ENCODE results near the gene TMEM125. TPM values are rescaled to one million over a fixed set of nuclear protein-coding genes. Genes with fewer than 3 reads are reported as not detected.
A peak's percentile ranks its signal among the peaks of the same experiment; 100 is the strongest.

The TMEM125 gene
- total RNA-seq, 1 donor from 2014 or later, result 0.52 TPM

GRCh38 chr1:43292679-43293078 is 22.9 kb downstream of the TMEM125 start:
- Histone ChIP-seq H3K4me3 (ENCODE audit: low read length in 3 of 3) (no peak overlapping the region), H3K36me3 (ENCODE audit: control insufficient read depth in 3 of 3, insufficient read depth in 3 of 3, low read length in 3 of 3) (no peaks in the 10 kb centered on the region), H3K27me3 (ENCODE audit: control insufficient read depth in 3 of 3, insufficient read depth in 3 of 3, low read length in 3 of 3) (no peaks in the 10 kb centered on the region), H3K4me1 (ENCODE audit: control insufficient read depth in 3 of 3, insufficient read depth in 3 of 3, low read length in 3 of 3) (peaks cover 2 to 19% (median 12%) of the 10 kb centered on the region in 3 donors), H3K27ac (ENCODE audit: low read depth, low read length) (no peak overlapping the region), H3K9ac (ENCODE audit: low read depth in 1 of 3, low read length in 3 of 3) (no peak overlapping the region), H3K9me3 (ENCODE audit: control insufficient read depth in 3 of 3, low read length in 3 of 3) (no peaks in the 10 kb centered on the region)

DNA sequence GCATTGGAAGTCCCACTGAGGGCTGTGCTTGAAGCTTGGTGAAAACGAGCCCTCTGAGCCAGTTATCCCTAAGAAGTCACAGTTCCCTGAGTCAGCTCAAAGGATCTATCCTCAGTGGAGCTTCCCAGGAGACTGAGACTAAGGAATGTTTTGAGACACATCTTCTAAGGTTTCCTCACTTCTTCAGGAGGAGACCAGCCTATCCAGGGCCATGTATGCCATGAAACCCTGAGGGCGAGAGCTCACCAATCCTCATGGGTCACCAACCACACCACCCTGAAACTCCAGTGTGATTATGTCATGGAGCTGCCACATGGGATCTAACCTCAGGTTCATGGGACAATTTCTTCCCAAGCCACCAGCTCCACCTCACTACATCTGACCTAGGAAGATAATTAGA is 23.4 kb downstream of the TMEM125 start:
- peaks cover 2 to 19% (median 12%) of the 10 kb centered on the region in 3 donors for H3K4me1 ChIP-seq (ENCODE audit: control insufficient read depth in 3 of 3, insufficient read depth in 3 of 3, low read length in 3 of 3)
- H3K36me3 ChIP-seq (ENCODE audit: control insufficient read depth in 3 of 3, insufficient read depth in 3 of 3, low read length in 3 of 3), result no peaks in the 10 kb centered on the region
- no peak overlapping the region for H3K4me3 ChIP-seq (ENCODE audit: low read length in 3 of 3)
- no peaks in the 10 kb centered on the region for H3K27me3 ChIP-seq (ENCODE audit: control insufficient read depth in 3 of 3, insufficient read depth in 3 of 3, low read length in 3 of 3)
- H3K27ac ChIP-seq (ENCODE audit: low read depth, low read length), result no peak overlapping the region
- H3K9ac ChIP-seq (ENCODE audit: low read depth in 1 of 3, low read length in 3 of 3), result no peak overlapping the region
- H3K9me3 ChIP-seq (ENCODE audit: control insufficient read depth in 3 of 3, low read length in 3 of 3), result no peaks in the 10 kb centered on the region

DNA sequence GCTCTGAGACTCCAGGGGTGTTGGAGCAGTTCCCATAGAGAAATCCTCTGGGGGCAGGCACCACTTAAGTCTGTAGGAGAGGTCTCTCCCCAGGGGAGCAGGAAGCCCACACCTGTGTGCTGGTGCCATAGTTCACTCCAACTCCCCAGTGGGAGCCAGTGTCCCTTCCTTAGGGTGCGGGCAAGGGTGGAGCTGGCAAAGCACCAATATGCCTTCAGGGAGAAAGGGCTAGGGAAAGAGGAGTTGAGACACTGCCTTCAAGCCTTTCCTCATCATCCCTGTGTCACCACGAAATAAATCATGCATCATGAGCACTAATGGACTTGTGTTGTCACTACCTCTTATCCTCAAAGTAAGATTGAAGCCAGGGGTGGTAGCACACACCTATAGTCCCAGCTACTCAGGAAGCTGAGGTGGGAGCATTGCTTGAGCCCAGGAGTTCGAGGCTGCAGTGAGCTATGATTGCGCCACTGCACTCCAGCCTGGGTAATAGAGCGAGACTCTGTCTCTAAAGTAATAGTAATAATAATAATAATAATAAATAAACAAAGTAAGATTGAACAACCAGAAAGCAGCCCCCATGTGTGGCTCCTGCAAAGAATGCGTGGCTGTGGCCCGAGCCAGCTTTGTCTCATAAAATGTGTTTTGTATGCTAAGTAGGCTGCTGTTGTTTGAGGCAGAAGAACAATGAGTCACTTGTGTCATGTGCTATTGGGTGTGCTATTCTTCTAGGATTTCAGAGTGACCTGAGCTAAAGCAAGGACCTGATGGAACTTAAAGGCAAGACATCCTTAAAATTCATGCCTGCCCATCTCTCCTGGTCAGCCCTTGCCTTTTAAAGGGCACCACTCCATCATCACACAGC is 24.3 kb downstream of the TMEM125 start:
- peaks cover 2 to 19% (median 12%) of the 10 kb centered on the region in 3 donors for H3K4me1 ChIP-seq (ENCODE audit: control insufficient read depth in 3 of 3, insufficient read depth in 3 of 3, low read length in 3 of 3)
- H3K27ac ChIP-seq (ENCODE audit: low read depth, low read length), result peak overlapping the region; percentile 51

DNA sequence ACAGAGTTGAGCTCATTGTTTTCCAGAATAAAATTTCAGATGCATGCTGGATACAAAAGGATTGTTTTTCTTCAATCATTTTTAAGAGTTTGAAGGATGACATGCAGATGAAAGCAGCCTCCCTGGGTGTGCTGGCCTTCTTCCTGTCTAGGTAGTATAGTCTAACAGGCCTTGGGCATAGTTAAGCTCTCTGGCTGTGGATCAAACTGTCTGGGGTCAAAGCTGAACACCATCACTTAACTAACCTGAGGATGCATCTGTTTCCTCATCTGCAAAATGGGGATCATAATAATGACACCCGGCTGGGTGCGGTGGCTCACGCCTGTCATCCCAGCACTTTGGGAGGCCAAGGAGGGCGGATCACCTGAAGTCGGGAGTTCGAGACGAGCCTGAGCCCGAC is 25.0 kb downstream of the TMEM125 start:
- H3K9ac ChIP-seq (ENCODE audit: low read depth in 1 of 3, low read length in 3 of 3), result no peak overlapping the region
- peak overlapping the region; percentile 51 for H3K27ac ChIP-seq (ENCODE audit: low read depth, low read length)
- H3K4me3 ChIP-seq (ENCODE audit: low read length in 3 of 3), result no peak overlapping the region
- peaks cover 5 to 19% (median 12%) of the 10 kb centered on the region in 3 donors for H3K4me1 ChIP-seq (ENCODE audit: control insufficient read depth in 3 of 3, insufficient read depth in 3 of 3, low read length in 3 of 3)
- no peaks in the 10 kb centered on the region for H3K36me3 ChIP-seq (ENCODE audit: control insufficient read depth in 3 of 3, insufficient read depth in 3 of 3, low read length in 3 of 3)
- no peaks in the 10 kb centered on the region for H3K9me3 ChIP-seq (ENCODE audit: control insufficient read depth in 3 of 3, low read length in 3 of 3)
- H3K27me3 ChIP-seq (ENCODE audit: control insufficient read depth in 3 of 3, insufficient read depth in 3 of 3, low read length in 3 of 3), result no peaks in the 10 kb centered on the region

More for the DNA sequence above, 24.3 kb downstream of the TMEM125 start:
- H3K36me3 ChIP-seq (ENCODE audit: control insufficient read depth in 3 of 3, insufficient read depth in 3 of 3, low read length in 3 of 3), result no peaks in the 10 kb centered on the region
- H3K4me3 ChIP-seq (ENCODE audit: low read length in 3 of 3), result no peak overlapping the region
- H3K9ac ChIP-seq (ENCODE audit: low read depth in 1 of 3, low read length in 3 of 3), result no peak overlapping the region
- no peaks in the 10 kb centered on the region for H3K27me3 ChIP-seq (ENCODE audit: control insufficient read depth in 3 of 3, insufficient read depth in 3 of 3, low read length in 3 of 3)
- H3K9me3 ChIP-seq (ENCODE audit: control insufficient read depth in 3 of 3, low read length in 3 of 3), result no peaks in the 10 kb centered on the region

- Histone ChIP-seq H3K9me3 (ENCODE audit: control insufficient read depth in 3 of 3, low read length in 3 of 3) (no peaks in the 10 kb centered on the region), H3K4me1 (ENCODE audit: control insufficient read depth in 3 of 3, insufficient read depth in 3 of 3, low read length in 3 of 3) (peaks cover 7 to 19% (median 16%) of the 10 kb centered on the region in 3 donors), H3K9ac (ENCODE audit: low read depth in 1 of 3, low read length in 3 of 3) (no peak overlapping the region), H3K4me3 (ENCODE audit: low read length in 3 of 3) (no peak overlapping the region), H3K27me3 (ENCODE audit: control insufficient read depth in 3 of 3, insufficient read depth in 3 of 3, low read length in 3 of 3) (no peaks in the 10 kb centered on the region), H3K36me3 (ENCODE audit: control insufficient read depth in 3 of 3, insufficient read depth in 3 of 3, low read length in 3 of 3) (no peaks in the 10 kb centered on the region), H3K27ac (ENCODE audit: low read depth, low read length) (peak overlapping the region; percentile 2)
These were observed 26.4 kb downstream of the TMEM125 start for GRCh38 chr1:43296207-43296606.

DNA sequence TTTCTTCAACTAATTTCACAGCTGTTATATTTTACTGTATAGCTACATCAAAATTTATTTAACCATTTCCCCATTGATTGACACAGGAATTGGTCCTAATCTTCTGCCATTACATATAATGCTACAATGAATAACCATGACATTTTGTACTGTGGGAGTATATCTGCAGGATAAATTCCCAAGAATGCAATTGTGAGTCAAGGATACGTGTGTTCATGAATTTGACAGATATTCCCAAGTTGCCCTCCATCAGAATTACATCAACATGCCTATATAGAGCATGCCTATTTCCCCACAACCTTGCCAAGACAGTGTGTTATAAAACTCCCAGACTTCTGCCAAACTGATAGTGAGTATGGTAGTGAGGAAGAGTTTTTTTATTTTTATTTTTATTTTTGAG is 28.3 kb downstream of the TMEM125 start:
- H3K9me3 ChIP-seq (ENCODE audit: control insufficient read depth in 3 of 3, low read length in 3 of 3), result no peaks in the 10 kb centered on the region
- H3K27ac ChIP-seq (ENCODE audit: low read depth, low read length), result no peak overlapping the region
- no peaks in the 10 kb centered on the region for H3K36me3 ChIP-seq (ENCODE audit: control insufficient read depth in 3 of 3, insufficient read depth in 3 of 3, low read length in 3 of 3)
- H3K4me3 ChIP-seq (ENCODE audit: low read length in 3 of 3), result no peak overlapping the region
- H3K9ac ChIP-seq (ENCODE audit: low read depth in 1 of 3, low read length in 3 of 3), result no peak overlapping the region
- no peaks in the 10 kb centered on the region for H3K27me3 ChIP-seq (ENCODE audit: control insufficient read depth in 3 of 3, insufficient read depth in 3 of 3, low read length in 3 of 3)
- peaks cover 7 to 17% (median 16%) of the 10 kb centered on the region in 3 donors for H3K4me1 ChIP-seq (ENCODE audit: control insufficient read depth in 3 of 3, insufficient read depth in 3 of 3, low read length in 3 of 3)

- Histone ChIP-seq H3K27me3 (ENCODE audit: control insufficient read depth in 3 of 3, insufficient read depth in 3 of 3, low read length in 3 of 3) (no peaks in the 10 kb centered on the region), H3K4me1 (ENCODE audit: control insufficient read depth in 3 of 3, insufficient read depth in 3 of 3, low read length in 3 of 3) (peaks cover 11 to 13% (median 11%) of the 10 kb centered on the region in 3 donors), H3K9ac (ENCODE audit: low read depth in 1 of 3, low read length in 3 of 3) (no peak overlapping the region), H3K36me3 (ENCODE audit: control insufficient read depth in 3 of 3, insufficient read depth in 3 of 3, low read length in 3 of 3) (no peaks in the 10 kb centered on the region), H3K4me3 (ENCODE audit: low read length in 3 of 3) (no peak overlapping the region), H3K27ac (ENCODE audit: low read depth, low read length) (peak overlapping the region; percentile 47), H3K9me3 (ENCODE audit: control insufficient read depth in 3 of 3, low read length in 3 of 3) (no peaks in the 10 kb centered on the region)
These were observed 29.3 kb downstream of the TMEM125 start for GRCh38 chr1:43299101-43299500.

- Histone ChIP-seq H3K4me3 (ENCODE audit: low read length in 3 of 3) (peak within 1 kb of the TSS; percentile 13 to 57 (median 19)), H3K27me3 (ENCODE audit: control insufficient read depth in 3 of 3, insufficient read depth in 3 of 3, low read length in 3 of 3) (no peaks in the 10 kb centered on the region), H3K9me3 (ENCODE audit: control insufficient read depth in 3 of 3, low read length in 3 of 3) (no peaks in the 10 kb centered on the region), H3K36me3 (ENCODE audit: control insufficient read depth in 3 of 3, insufficient read depth in 3 of 3, low read length in 3 of 3) (peaks cover 0 to 2% (median 0%) of the 10 kb centered on the region in 3 donors), H3K27ac (ENCODE audit: low read depth, low read length) (peak within 1 kb of the TSS; percentile 47), H3K4me1 (ENCODE audit: control insufficient read depth in 3 of 3, insufficient read depth in 3 of 3, low read length in 3 of 3) (peaks cover 4 to 19% (median 5%) of the 10 kb centered on the region in 3 donors), H3K9ac (ENCODE audit: low read depth in 1 of 3, low read length in 3 of 3) (peak within 1 kb of the TSS; percentile 38 to 55 (median 43))
These were observed 30.8 kb downstream of the TMEM125 start, which contains the start of gene TIE1 for GRCh38 chr1:43300378-43301094. TIE1 (plus strand) TSS chr1:43300982; CDS start chr1:43301072, 90 bp downstream.

DNA sequence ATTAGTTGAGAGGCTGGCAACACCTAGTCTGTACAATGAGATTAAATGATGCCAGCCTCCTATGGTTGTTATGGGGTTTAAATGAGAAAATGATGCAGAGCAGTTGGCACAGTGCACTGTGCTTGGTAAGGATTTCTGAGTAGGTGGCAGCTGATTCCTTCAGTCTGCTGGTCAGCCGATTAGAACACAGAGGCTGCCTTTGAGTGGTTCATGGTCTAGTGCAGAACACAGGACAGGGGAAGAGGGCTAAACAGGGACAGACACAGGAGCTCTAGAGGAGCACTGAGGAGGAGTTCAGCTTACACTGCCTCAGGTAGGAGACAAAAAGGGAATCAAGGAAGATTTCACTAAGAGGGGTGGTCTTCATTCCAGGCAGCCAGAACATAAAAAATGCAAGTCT is 32.4 kb downstream of the TMEM125 start:
- no peaks in the 10 kb centered on the region for H3K9me3 ChIP-seq (ENCODE audit: control insufficient read depth in 3 of 3, low read length in 3 of 3)
- peaks cover 4 to 19% (median 6%) of the 10 kb centered on the region in 3 donors for H3K4me1 ChIP-seq (ENCODE audit: control insufficient read depth in 3 of 3, insufficient read depth in 3 of 3, low read length in 3 of 3)
- peak overlapping the region; percentile 10 to 57 (median 54) for H3K4me3 ChIP-seq (ENCODE audit: low read length in 3 of 3)
- peak overlapping the region in 2 of 3 donors; percentile 10 to 38 for H3K9ac ChIP-seq (ENCODE audit: low read depth in 1 of 3, low read length in 3 of 3)
- no peak overlapping the region for H3K27ac ChIP-seq (ENCODE audit: low read depth, low read length)
- H3K27me3 ChIP-seq (ENCODE audit: control insufficient read depth in 3 of 3, insufficient read depth in 3 of 3, low read length in 3 of 3), result no peaks in the 10 kb centered on the region
- peaks cover 0 to 4% (median 2%) of the 10 kb centered on the region in 3 donors for H3K36me3 ChIP-seq (ENCODE audit: control insufficient read depth in 3 of 3, insufficient read depth in 3 of 3, low read length in 3 of 3)

Measured in skeletal muscle tissue (tissue), 4 donors.